Measurements from ENCODE around the gene GKN1. TPM values are rescaled to one million over a fixed set of nuclear protein-coding genes. Genes with fewer than 3 reads are reported as not detected.

The GKN1 gene
- total and polyA plus RNA-seq, 2 of the 8 experiments (the other 6 are each of a cell fraction or from before 2014, with no cell fraction given): not detected

- CTCF ChIA-PET (ENCODE audit: partially characterized antibody): interaction anchor here (1.0 to 2.4 kb wide), 4 partner anchors 8 to 283 kb away, joined by 3 to 8 read pairs (median 4); partner anchors contain the start of gene ANTXR1
- 88% methylated on average over 2 of the region's 2 CpGs; no CpG with 5 or more reads in 1 of the 2 experiments for WGBS, 2 experiments (ENCODE audit: extremely low coverage in 1 of 2, insufficient coverage in 1 of 2, insufficient read length in 1 of 2, insufficient replicate concordance in 2 of 2, low coverage in 1 of 2, low lambda C conversion rate in 2 of 2, missing lambda C conversion rate in 1 of 2)
- Histone ChIP-seq H3K4ac (replicated peaks; ENCODE audit: insufficient read length, low read depth, low read length) (no peak overlapping the region), H3K23me2 (ENCODE audit: low read depth, low read length) (peaks cover 6% of the 10 kb centered on the region; the same call in 1 of the 2 replicates), H3K4me2 (ENCODE audit: insufficient read depth in 1 of 2, low read depth in 2 of 2, low read length in 2 of 2) (no peak overlapping the region), H3K27ac (ENCODE audit: low read depth, low read length) (no peak overlapping the region), H2BK15ac (ENCODE audit: low read length) (no peak overlapping the region), H3K4me3 (ENCODE audit: extremely low read depth in 1 of 4, insufficient read depth in 2 of 4, low read depth in 3 of 4, low read length in 4 of 4) (no peak overlapping the region), H3K56ac (replicated peaks; ENCODE audit: insufficient read length, low read depth, low read length) (peak overlapping the region; percentile 80), H3K18ac (ENCODE audit: extremely low read depth, low read length) (no peak overlapping the region), H4K91ac (replicated peaks; ENCODE audit: insufficient read length, low read length) (no peak overlapping the region), H3K23ac (ENCODE audit: insufficient read length) (no peak overlapping the region), H4K8ac (ENCODE audit: extremely low read depth, insufficient read depth, low read length) (no peak overlapping the region), H3K27me3 (replicated peaks in 1 of 4; ENCODE audit: control insufficient read depth in 3 of 4, extremely low read depth in 1 of 4, insufficient read depth in 3 of 4, low read length in 3 of 4) (no peaks in the 10 kb centered on the region), H3K9ac (replicated peaks in 1 of 4; ENCODE audit: extremely low read depth in 1 of 4, low read depth in 3 of 4, low read length in 3 of 4) (no peak overlapping the region), H4K5ac (ENCODE audit: insufficient read length, low read depth, low read length) (no peak overlapping the region), H3K14ac (ENCODE audit: insufficient read length) (no peak overlapping the region), H3K79me1 (ENCODE audit: low read depth, low read length) (no peaks in the 10 kb centered on the region; the same call in 1 of the 2 replicates), H3K36me3 (ENCODE audit: control insufficient read depth in 2 of 4, insufficient read depth in 4 of 4, low read length in 3 of 4) (no peaks in the 10 kb centered on the region), H3K4me1 (replicated peaks in 1 of 4; ENCODE audit: control insufficient read depth in 3 of 4, insufficient read depth in 4 of 4, low read length in 3 of 4) (peaks cover 0 to 8% (median 1%) of the 10 kb centered on the region in 4 experiments; a peak in 1 of 7 replicates), H2BK12ac (ENCODE audit: low read depth, low read length) (no peak overlapping the region), H2BK5ac (ENCODE audit: low read depth, low read length) (no peak overlapping the region), H3K9me3 (ENCODE audit: insufficient read depth in 2 of 2, low read depth in 1 of 2, low read length in 1 of 2) (no peaks in the 10 kb centered on the region), H2AFZ (ENCODE audit: low read length) (no peak overlapping the region), H4K20me1 (replicated peaks in 1 of 2; ENCODE audit: control insufficient read depth in 1 of 2, insufficient read depth in 2 of 2, low read length in 2 of 2) (peaks cover 2 to 13% of the 10 kb centered on the region in 2 experiments), H2BK20ac (ENCODE audit: low read length) (no peak overlapping the region), H3K79me2 (ENCODE audit: control insufficient read depth in 1 of 2, insufficient read depth in 2 of 2, low read length in 2 of 2) (peaks cover 0 to 69% of the 10 kb centered on the region in 2 experiments; a peak in 2 of 4 replicates), H2AK5ac (ENCODE audit: low read depth, low read length) (no peak overlapping the region), H2BK120ac (replicated peaks; ENCODE audit: low read depth, low read length) (no peak overlapping the region)
- DNase-seq (ENCODE audit: low read depth in 1 of 2, low spot score in 2 of 2) (no peak), FAIRE-seq (no peak)
- POLR2A ChIA-PET (ENCODE audit: partially characterized antibody): interaction anchor here (0.9 kb wide), 1 partner anchor 21 kb away, joined by 3 read pairs; no protein-coding TSS in a partner anchor
- no peak for TF ChIP-seq CTBP2 (IDR thresholded peaks at IDR 0.05; ENCODE audit: borderline replicate concordance, insufficient read depth, insufficient read length, low read length)
- no peak for TF ChIP-seq PHF8 (conservative IDR thresholded peaks at IDR 0.05; ENCODE audit: low read depth, low read length)
- TF ChIP-seq SIRT6 (IDR thresholded peaks at IDR 0.05; ENCODE audit: low read length): no peak
- no peak for TF ChIP-seq EZH2 (IDR thresholded peaks at IDR 0.05; ENCODE audit: low read depth, low read length, severe bottlenecking)
- no peak for TF ChIP-seq BRCA1 (IDR thresholded peaks at IDR 0.05; ENCODE audit: low read depth, low read length)
- TF ChIP-seq KDM4A (IDR thresholded peaks at IDR 0.05; ENCODE audit: low read depth, low read length, severe bottlenecking): no peak
- TF ChIP-seq SUZ12 (IDR thresholded peaks at IDR 0.05; ENCODE audit: low read length): no peak
- TF ChIP-seq SIN3A (conservative IDR thresholded peaks at IDR 0.05 in 1 of 2, IDR thresholded peaks at IDR 0.05 in 1 of 2; ENCODE audit: low read depth in 1 of 2, low read length in 2 of 2): no peak
- TF ChIP-seq HDAC2 (IDR thresholded peaks at IDR 0.05; ENCODE audit: borderline replicate concordance in 1 of 2, low read depth in 2 of 2, low read length in 2 of 2): no peak
- no peak for TF ChIP-seq CBX5 (IDR thresholded peaks at IDR 0.05; ENCODE audit: low read depth, low read length)
- TF ChIP-seq GTF2F1 (IDR thresholded peaks at IDR 0.05; ENCODE audit: borderline replicate concordance, low read depth, low read length): no peak
- TF ChIP-seq RBBP5 (IDR thresholded peaks at IDR 0.05; ENCODE audit: borderline replicate concordance, low read depth, low read length): no peak
- TF ChIP-seq ASH2L (IDR thresholded peaks at IDR 0.05; ENCODE audit: low read length): no peak
These were observed 48.8 kb downstream of the GKN1 start for GRCh38 chr2:69023236-69023635.
